ENCODE measurements around the gene EPG5. TPM values are rescaled to one million over a fixed set of nuclear protein-coding genes. Genes with fewer than 3 reads are reported as not detected.

EPG5 gene
- total RNA-seq, 1 experiment from 2014 or later: 16.1 TPM

DNA sequence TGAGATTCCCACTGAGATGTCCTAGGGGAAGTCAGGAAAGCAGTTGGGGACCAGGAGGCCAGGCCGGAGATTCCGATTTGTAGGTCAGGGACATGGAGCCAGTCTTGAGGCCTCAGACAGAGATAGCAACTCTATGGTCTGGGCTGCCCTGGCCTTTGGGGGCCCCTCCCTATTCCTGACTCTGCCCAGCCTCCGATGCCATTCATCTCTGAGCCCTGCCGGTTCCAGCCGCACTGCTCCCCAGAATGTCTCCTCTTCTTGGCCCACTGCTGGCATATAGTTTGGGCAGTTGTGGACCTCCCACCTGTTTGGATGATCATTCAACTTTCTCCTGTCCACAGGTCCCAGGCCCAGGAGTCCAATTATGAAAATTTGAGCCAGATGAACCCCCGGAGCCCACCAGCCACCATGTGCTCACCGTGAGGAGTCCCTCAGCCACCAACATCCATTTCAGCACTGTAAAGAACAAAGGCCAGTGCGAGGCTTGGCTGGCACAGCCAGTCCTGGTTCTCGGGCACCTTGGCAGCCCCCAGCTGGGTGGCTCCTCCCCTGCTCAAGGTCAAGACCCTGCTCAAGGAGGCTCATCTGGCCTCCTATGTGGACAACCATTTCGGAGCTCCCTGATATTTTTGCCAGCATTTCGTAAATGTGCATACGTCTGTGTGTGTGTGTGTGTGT is 125.2 kb downstream of the EPG5 start:
- TF ChIP-seq, protein P1, sequence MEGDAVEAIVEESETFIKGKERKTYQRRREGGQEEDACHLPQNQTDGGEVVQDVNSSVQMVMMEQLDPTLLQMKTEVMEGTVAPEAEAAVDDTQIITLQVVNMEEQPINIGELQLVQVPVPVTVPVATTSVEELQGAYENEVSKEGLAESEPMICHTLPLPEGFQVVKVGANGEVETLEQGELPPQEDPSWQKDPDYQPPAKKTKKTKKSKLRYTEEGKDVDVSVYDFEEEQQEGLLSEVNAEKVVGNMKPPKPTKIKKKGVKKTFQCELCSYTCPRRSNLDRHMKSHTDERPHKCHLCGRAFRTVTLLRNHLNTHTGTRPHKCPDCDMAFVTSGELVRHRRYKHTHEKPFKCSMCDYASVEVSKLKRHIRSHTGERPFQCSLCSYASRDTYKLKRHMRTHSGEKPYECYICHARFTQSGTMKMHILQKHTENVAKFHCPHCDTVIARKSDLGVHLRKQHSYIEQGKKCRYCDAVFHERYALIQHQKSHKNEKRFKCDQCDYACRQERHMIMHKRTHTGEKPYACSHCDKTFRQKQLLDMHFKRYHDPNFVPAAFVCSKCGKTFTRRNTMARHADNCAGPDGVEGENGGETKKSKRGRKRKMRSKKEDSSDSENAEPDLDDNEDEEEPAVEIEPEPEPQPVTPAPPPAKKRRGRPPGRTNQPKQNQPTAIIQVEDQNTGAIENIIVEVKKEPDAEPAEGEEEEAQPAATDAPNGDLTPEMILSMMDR (conservative IDR thresholded peaks at IDR 0.05): no peak
- Histone ChIP-seq H4K8ac (replicated peaks; ENCODE audit: insufficient read length, low read depth, low read length) (no peak overlapping the region), H3K23me2 (ENCODE audit: insufficient read length, low read depth, low read length, poor library complexity, severe bottlenecking) (no peaks in the 10 kb centered on the region), H3K9me3 (ENCODE audit: control insufficient read depth, low read depth, low read length) (no peaks in the 10 kb centered on the region), H2BK15ac (ENCODE audit: low read depth, low read length) (no peak overlapping the region), H2AFZ (ENCODE audit: low read length) (no peak overlapping the region), H3K56ac (ENCODE audit: insufficient read length, low read depth, low read length) (no peak overlapping the region), H2BK12ac (ENCODE audit: insufficient read length, low read depth, low read length) (no peak overlapping the region), H2BK20ac (ENCODE audit: low read depth, low read length, poor library complexity, severe bottlenecking) (no peak overlapping the region), H3K9ac (ENCODE audit: extremely low read depth, insufficient read length, low read length) (no peak overlapping the region), H3K4me1 (ENCODE audit: insufficient read depth, low read length) (no peaks in the 10 kb centered on the region), H3K27me3 (ENCODE audit: insufficient read depth, low read length) (peaks cover 4% of the 10 kb centered on the region; the same call in 1 of the 2 replicates), H3T11ph (ENCODE audit: low read length) (no peak overlapping the region), H3K27ac (ENCODE audit: insufficient read length, low read depth, low read length) (no peak overlapping the region), H3K18ac (ENCODE audit: insufficient read length, low read depth, low read length) (no peak overlapping the region), H2BK120ac (ENCODE audit: low read depth, low read length, poor library complexity, severe bottlenecking) (no peak overlapping the region), H2BK5ac (ENCODE audit: insufficient read length, low read length) (no peak overlapping the region), H4K20me1 (ENCODE audit: control insufficient read depth, insufficient read depth, insufficient read length) (no peaks in the 10 kb centered on the region), H3K4ac (ENCODE audit: low read depth, low read length) (no peak overlapping the region), H3K4me2 (ENCODE audit: insufficient read depth, insufficient read length, low read length) (no peak overlapping the region), H4K91ac (ENCODE audit: insufficient read length, low read depth, low read length) (no peak overlapping the region), H3K79me2 (ENCODE audit: insufficient read depth, low read length) (no peaks in the 10 kb centered on the region), H3K23ac (ENCODE audit: insufficient read length, low read depth, low read length) (no peak overlapping the region), H2AK5ac (ENCODE audit: insufficient read length, low read length) (no peak overlapping the region), H4K5ac (ENCODE audit: insufficient read length, low read depth, low read length) (no peak overlapping the region), H3K14ac (ENCODE audit: insufficient read depth, low read length) (no peak overlapping the region; the same call in 1 of the 2 replicates), H3K79me1 (ENCODE audit: insufficient read depth, low read depth, low read length, poor library complexity, severe bottlenecking) (no peaks in the 10 kb centered on the region)
- Mint-ChIP-seq H3K36me3 (ENCODE audit: insufficient read depth in 1 of 3, low read depth in 3 of 3) (no peaks in the 10 kb centered on the region), H3K4me1 (peaks cover 21 to 26% of the 10 kb centered on the region in 2 experiments), H3K27me3 (ENCODE audit: low read depth) (peaks cover 20% of the 10 kb centered on the region), H3K27ac (peak overlapping the region in 1 of 3 experiments; percentile 49; a peak in 1 of 7 replicates), H3K4me3 (no peak overlapping the region), H3K9me3 (no peaks in the 10 kb centered on the region)
- WGBS (ENCODE audit: extremely low coverage, insufficient read length, low lambda C conversion rate): no CpG with 5 or more reads among the region's 12 CpGs
- no peak for DNase-seq
